ENCODE data around the gene UPP1. TPM values are rescaled to one million over a fixed set of nuclear protein-coding genes. Genes with fewer than 3 reads are reported as not detected.
"Not testable (repeated sequence)": the region's sequence is repeated elsewhere in the genome, so short reads cannot be mapped to it uniquely, and the experiment has no call there.

UPP1 gene
- total RNA-seq, 4 donors from 2014 or later = 15.4 to 24.0 (median 16.4) TPM

DNA sequence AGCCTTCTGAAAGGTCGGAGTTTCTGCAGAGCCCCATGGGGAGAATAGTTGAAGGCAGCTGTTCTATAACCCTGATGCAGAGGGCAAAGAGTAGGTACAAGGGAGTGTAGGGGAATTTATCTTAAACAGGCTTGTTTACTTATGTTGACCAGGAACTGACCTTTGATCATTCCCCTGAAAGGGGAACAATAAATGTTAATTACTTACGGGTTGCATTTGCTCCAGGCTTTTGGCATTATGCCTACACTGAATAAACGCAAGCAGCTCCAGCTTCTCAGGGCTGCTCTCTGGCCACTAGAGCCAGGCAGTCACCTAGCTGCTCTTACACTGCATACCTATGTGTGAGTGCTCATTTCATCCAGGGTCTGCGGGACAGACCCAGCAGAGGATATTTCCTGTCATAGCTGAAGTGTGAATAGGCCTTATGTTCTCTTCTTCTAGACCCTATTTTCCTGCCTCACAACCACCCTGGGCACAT is 55.3 kb downstream of the UPP1 start:
- TF ChIP-seq POLR2A (IDR thresholded peaks at IDR 0.05) (peak in 1 of 2 donors; percentile 51), CTCF (IDR thresholded peaks at IDR 0.05) (peak in 3 of 6 experiments; percentile 21 to 30 (median 26))
- Histone ChIP-seq H3K4me3 (no peak overlapping the region), H3K4me1 (peaks cover 0 to 76% (median 7%) of the 10 kb centered on the region in 4 donors), H3K36me3 (no peaks in the 10 kb centered on the region), H3K9me3 (peaks cover 0 to 3% (median 0%) of the 10 kb centered on the region in 4 donors), H3K27ac (peak overlapping the region in 3 of 4 donors; percentile 53 to 89 (median 85)), H3K27me3 (no peaks in the 10 kb centered on the region)
- DNase-seq = peak in 2 of 3 donors; percentile 54 to 60

GRCh38 chr7:48147078-48147591 is 58.1 kb downstream of the UPP1 start:
- Histone ChIP-seq H3K27me3 (no peaks in the 10 kb centered on the region), H3K36me3 (no peaks in the 10 kb centered on the region), H3K4me3 (peak overlapping the region in 2 of 4 donors; percentile 34 to 37), H3K27ac (peak overlapping the region in 3 of 4 donors; percentile 68 to 93 (median 85)), H3K9me3 (no peaks in the 10 kb centered on the region), H3K4me1 (peaks cover 0 to 47% (median 0%) of the 10 kb centered on the region in 4 donors)
- DNase-seq = peak in 2 of 3 donors; percentile 71 to 72
- TF ChIP-seq POLR2A (IDR thresholded peaks at IDR 0.05) = peak in 1 of 2 donors; percentile 67
- no peak for TF ChIP-seq CTCF (IDR thresholded peaks at IDR 0.05)

DNA sequence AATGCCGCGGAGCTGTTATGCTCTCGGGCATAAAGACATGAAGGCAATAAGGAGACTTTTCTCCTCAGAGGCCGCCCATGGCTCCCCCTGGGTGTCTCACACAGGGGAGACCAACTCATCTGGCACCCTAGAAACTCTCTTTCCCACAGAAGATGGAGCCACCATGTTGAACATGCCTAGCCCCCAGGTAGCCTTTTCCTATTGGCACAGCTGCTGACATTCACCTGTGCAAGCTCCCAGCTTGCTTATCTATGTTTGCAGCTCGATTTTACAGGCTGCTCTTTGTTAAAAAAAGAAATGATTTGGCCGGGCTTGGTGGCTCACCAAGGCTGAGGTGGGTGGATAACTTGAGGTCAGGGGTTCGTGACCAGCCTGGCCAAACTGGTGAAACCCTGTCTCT is 58.6 kb downstream of the UPP1 start:
- Histone ChIP-seq H3K27ac (peak overlapping the region in 3 of 4 donors; percentile 68 to 93 (median 85)), H3K4me3 (peak overlapping the region in 2 of 4 donors; percentile 34 to 37), H3K4me1 (peaks cover 0 to 42% (median 0%) of the 10 kb centered on the region in 4 donors)
- not testable (repeated sequence) for H3K27me3 ChIP-seq, H3K9me3 ChIP-seq, H3K36me3 ChIP-seq
- peak in 1 of 3 donors; percentile 57 for DNase-seq

DNA sequence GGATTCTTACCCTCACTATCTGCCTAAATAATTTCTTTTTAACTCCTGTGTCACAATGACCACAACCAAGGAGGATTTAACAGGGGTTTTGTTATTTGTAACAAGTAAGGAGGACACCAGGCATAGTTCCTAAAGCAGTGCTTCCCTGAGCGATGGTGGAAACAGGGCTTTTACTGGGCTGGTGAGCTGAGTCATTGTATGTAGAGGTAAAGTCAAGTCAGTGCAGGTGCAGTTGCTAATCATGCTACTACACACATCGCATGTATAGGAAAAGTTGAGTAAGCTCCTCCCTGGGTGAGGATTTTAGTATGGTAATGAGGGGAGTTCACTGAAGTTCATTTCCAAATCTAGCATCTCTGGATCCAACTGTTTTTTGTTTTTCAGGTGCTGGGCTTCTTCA is 59.2 kb downstream of the UPP1 start:
- no peak overlapping the region for H3K4me3 ChIP-seq
- no peaks in the 10 kb centered on the region for H3K27me3 ChIP-seq
- no peaks in the 10 kb centered on the region for H3K36me3 ChIP-seq
- no peaks in the 10 kb centered on the region for H3K9me3 ChIP-seq
- peak overlapping the region in 3 of 4 donors; percentile 68 to 93 (median 85) for H3K27ac ChIP-seq
- no peak for TF ChIP-seq CTCF (IDR thresholded peaks at IDR 0.05)
- TF ChIP-seq POLR2A (IDR thresholded peaks at IDR 0.05) = no peak
- H3K4me1 ChIP-seq = peaks cover 0 to 36% (median 0%) of the 10 kb centered on the region in 4 donors
- no peak for DNase-seq

DNA sequence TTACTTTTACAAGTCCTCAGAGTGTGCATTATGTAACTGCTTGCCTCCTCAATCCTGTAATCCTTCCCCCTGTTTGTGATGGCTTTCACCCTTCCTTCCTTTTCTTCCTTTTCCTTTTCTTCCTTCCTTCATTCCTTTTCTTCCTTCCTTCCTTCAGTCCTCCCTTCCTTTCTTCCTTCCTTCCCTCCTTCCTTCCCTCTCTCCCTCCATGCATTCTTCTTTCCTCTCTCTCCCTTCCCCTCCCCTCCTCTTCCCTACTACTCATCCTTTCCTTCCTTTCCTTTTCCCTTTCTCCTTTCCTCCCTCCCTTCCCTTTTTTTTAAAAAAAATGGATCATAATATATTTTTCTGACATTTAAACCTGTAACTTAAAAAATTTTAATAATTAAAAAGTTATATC is 60.0 kb downstream of the UPP1 start:
- no peak for DNase-seq
- peaks cover 0 to 29% (median 0%) of the 10 kb centered on the region in 4 donors for H3K4me1 ChIP-seq
- H3K4me3 ChIP-seq = no peak overlapping the region
- no peaks in the 10 kb centered on the region for H3K9me3 ChIP-seq
- peak overlapping the region in 1 of 4 donors; percentile 93 for H3K27ac ChIP-seq
- TF ChIP-seq CTCF (IDR thresholded peaks at IDR 0.05) (no peak), POLR2A (IDR thresholded peaks at IDR 0.05) (no peak)
- H3K36me3 ChIP-seq = no peaks in the 10 kb centered on the region
- no peaks in the 10 kb centered on the region for H3K27me3 ChIP-seq

GRCh38 chr7:48150086-48150485 is 61.0 kb downstream of the UPP1 start:
- no peak for TF ChIP-seq CTCF (IDR thresholded peaks at IDR 0.05)
- TF ChIP-seq POLR2A (IDR thresholded peaks at IDR 0.05) = no peak
- H3K36me3 ChIP-seq = no peaks in the 10 kb centered on the region
- H3K9me3 ChIP-seq = no peaks in the 10 kb centered on the region
- H3K4me3 ChIP-seq = no peak overlapping the region
- DNase-seq = no peak
- H3K4me1 ChIP-seq = peaks cover 0 to 23% (median 0%) of the 10 kb centered on the region in 4 donors
- no peaks in the 10 kb centered on the region for H3K27me3 ChIP-seq
- H3K27ac ChIP-seq = no peak overlapping the region

Measured in Peyer's patch (tissue), 4 donors.